NCI-H446 (cell line): ENCODE data around the gene RTN4R.
A peak's percentile ranks its signal among the peaks of the same experiment; 100 is the strongest.
"Not testable (repeated sequence)": the region's sequence is repeated elsewhere in the genome, so short reads cannot be mapped to it uniquely, and the experiment has no call there.

Experiments used
- DNase-seq, 2 experiments: peaks; one replicate each; lab custom pipeline; 2025; lab: John Stamatoyannopoulos, UW

Gene RTN4R

GRCh38 chr22:20286784-20287423, 18.8 kb upstream of the RTN4R start:
- not testable (repeated sequence) for DNase-seq

GRCh38 chr22:20286312-20286660, 18.2 kb upstream of the RTN4R start:
- not testable (repeated sequence) for DNase-seq

GRCh38 chr22:20285473-20286311, 17.6 kb upstream of the RTN4R start:
- peak; percentile 17 to 66 for DNase-seq

- no peak for DNase-seq
Observed at GRCh38 chr22:20284471-20285086, 16.5 kb upstream of the RTN4R start.

GRCh38 chr22:20283674-20284066, 15.6 kb upstream of the RTN4R start:
- peak in 1 of 2 experiments; percentile 49 for DNase-seq

- no peak for DNase-seq
Observed at GRCh38 chr22:20282901-20283673, 15.0 kb upstream of the RTN4R start.

- DNase-seq, result no peak
Observed at GRCh38 chr22:20281891-20282290, 13.8 kb upstream of the RTN4R start.

- DNase-seq, result not testable (repeated sequence)
Observed at GRCh38 chr22:20281473-20281872, 13.4 kb upstream of the RTN4R start.

GRCh38 chr22:20280866-20281265, 12.7 kb upstream of the RTN4R start:
- DNase-seq, result no peak

- DNase-seq, result not testable (repeated sequence)
Observed at GRCh38 chr22:20280163-20280562, 12.0 kb upstream of the RTN4R start.

GRCh38 chr22:20279662-20280134, 11.6 kb upstream of the RTN4R start:
- no peak for DNase-seq

GRCh38 chr22:20278726-20279490, 10.8 kb upstream of the RTN4R start:
- not testable (repeated sequence) for DNase-seq

- not testable (repeated sequence) for DNase-seq
Observed at GRCh38 chr22:20277936-20278635, 10.0 kb upstream of the RTN4R start.

GRCh38 chr22:20276468-20276867, 8.3 kb upstream of the RTN4R start:
- DNase-seq, result no peak

GRCh38 chr22:20275836-20276235, 7.7 kb upstream of the RTN4R start:
- DNase-seq, result no peak

- DNase-seq, result not testable (repeated sequence)
Observed at GRCh38 chr22:20275325-20275724, 7.2 kb upstream of the RTN4R start.

- not testable (repeated sequence) for DNase-seq
Observed at GRCh38 chr22:20274374-20274773, 6.3 kb upstream of the RTN4R start.

- peak in 1 of 2 experiments; percentile 25 for DNase-seq
Observed at GRCh38 chr22:20273758-20274181, 5.7 kb upstream of the RTN4R start.

- DNase-seq, result no peak
Observed at GRCh38 chr22:20272700-20273099, 4.6 kb upstream of the RTN4R start.

- DNase-seq, result no peak
Observed at GRCh38 chr22:20272174-20272573, 4.1 kb upstream of the RTN4R start.
